Neural crest cell (in vitro differentiated cells): Measurements from ENCODE around the gene ARID3B. TPM values are rescaled to one million over a fixed set of nuclear protein-coding genes. Genes with fewer than 3 reads are reported as not detected.

ENCODE experiments used
- DNase-seq: peaks from one replicate; pipeline ENCODE4 v3.0.0; 2021; ENCODE audit warnings: low read depth, mixed read lengths, low spot score
- H3K27ac Mint-ChIP-seq: one replicate; pipeline ENCODE4 v1.8.0; 2021; ENCODE audit warnings: mild to moderate bottlenecking, mixed read lengths; ENCODE audit not compliant: unreplicated experiment
- H3K27me3 Mint-ChIP-seq: 2 replicates; pipeline ENCODE4 v1.8.0; 2021; ENCODE audit warnings: low read depth, mild to moderate bottlenecking, mixed read lengths
- H3K36me3 Mint-ChIP-seq: 2 replicates; pipeline ENCODE4 v1.8.0; 2021; ENCODE audit warnings: low read depth, mild to moderate bottlenecking, mixed read lengths
- H3K4me1 Mint-ChIP-seq: 2 replicates; pipeline ENCODE4 v1.8.0; 2021; ENCODE audit warnings: mixed read lengths
- H3K4me3 Mint-ChIP-seq: one replicate; pipeline ENCODE4 v1.8.0; 2021; ENCODE audit warnings: mild to moderate bottlenecking, mixed read lengths
- H3K9me3 Mint-ChIP-seq: 2 replicates; pipeline ENCODE4 v1.8.0; 2021; ENCODE audit warnings: mixed read lengths
- CTCF ChIP-seq: fragments of 200-600 bp; sonication (generic); conservative IDR thresholded peaks from 2 replicates; pipeline ENCODE4 v1.5.0; 2021; ENCODE audit warnings: antibody characterized with exemption, mild to moderate bottlenecking
- total RNA-seq: library from RNA; stranded (reverse); gene quantifications from 2 replicates; pipeline ENCODE4 v1.2.1, GENCODE V29; 2021

ARID3B gene
- total RNA-seq, 1 donor from 2014 or later: 66.5 TPM

- peaks cover 3% of the 10 kb centered on the region for H3K9me3 Mint-ChIP-seq
- H3K27me3 Mint-ChIP-seq: no peaks in the 10 kb centered on the region
- TF ChIP-seq CTCF: no peak
- no peak overlapping the region for H3K27ac Mint-ChIP-seq
- no peak for DNase-seq
- H3K36me3 Mint-ChIP-seq: peaks cover 23% of the 10 kb centered on the region
- peaks cover 43% of the 10 kb centered on the region for H3K4me1 Mint-ChIP-seq
- H3K4me3 Mint-ChIP-seq: no peak overlapping the region
Measured at GRCh38 chr15:74552773-74553441, 11.9 kb downstream of the ARID3B start.

- no peak for DNase-seq
- Mint-ChIP-seq H3K27me3 (no peaks in the 10 kb centered on the region), H3K4me3 (no peak overlapping the region), H3K36me3 (peaks cover 15% of the 10 kb centered on the region), H3K9me3 (peaks cover 3% of the 10 kb centered on the region), H3K4me1 (peaks cover 40% of the 10 kb centered on the region), H3K27ac (no peak overlapping the region)
- no peak for TF ChIP-seq CTCF
Measured at GRCh38 chr15:74555192-74555591, 14.2 kb downstream of the ARID3B start.

GRCh38 chr15:74558706-74559105 is 17.7 kb downstream of the ARID3B start:
- H3K27me3 Mint-ChIP-seq: no peaks in the 10 kb centered on the region
- H3K27ac Mint-ChIP-seq: no peak overlapping the region
- no peak for TF ChIP-seq CTCF

GRCh38 chr15:74563442-74563841 is 22.4 kb downstream of the ARID3B start:
- Mint-ChIP-seq H3K4me3 (no peak overlapping the region), H3K4me1 (peaks cover 26% of the 10 kb centered on the region), H3K27me3 (no peaks in the 10 kb centered on the region), H3K9me3 (no peaks in the 10 kb centered on the region), H3K27ac (no peak overlapping the region), H3K36me3 (peaks cover 8% of the 10 kb centered on the region)
- DNase-seq: no peak
- no peak for TF ChIP-seq CTCF

More at GRCh38 chr15:74558706-74559105, 17.7 kb downstream of the ARID3B start:
- Mint-ChIP-seq H3K4me1 (peaks cover 26% of the 10 kb centered on the region), H3K9me3 (no peaks in the 10 kb centered on the region), H3K4me3 (no peak overlapping the region), H3K36me3 (peaks cover 8% of the 10 kb centered on the region)
- no peak for DNase-seq

GRCh38 chr15:74564182-74564581 is 23.2 kb downstream of the ARID3B start:
- Mint-ChIP-seq H3K9me3 (no peaks in the 10 kb centered on the region), H3K27ac (no peak overlapping the region), H3K4me1 (peaks cover 18% of the 10 kb centered on the region), H3K36me3 (peaks cover 8% of the 10 kb centered on the region), H3K27me3 (no peaks in the 10 kb centered on the region), H3K4me3 (no peak overlapping the region)
- TF ChIP-seq CTCF: no peak
- DNase-seq: no peak
